C4-2B (cell line): Measurements from ENCODE around the gene COL4A2.

Source experiments
- H3K27ac ChIP-seq: fragments of 450-650 bp; 2 replicates; pipeline ENCODE4 v1.5.1; 2017
- ZFX ChIP-seq: fragments of 450-650 bp; IDR thresholded peaks from 2 replicates; pipeline ENCODE4 v1.6.1; 2017
- TF ChIP-seq, protein P1 (sequence below): fragments of 450-650 bp; conservative IDR thresholded peaks from 2 replicates; pipeline ENCODE4 v1.5.1; 2017; ENCODE audit warnings: mild to moderate bottlenecking

COL4A2 gene

DNA sequence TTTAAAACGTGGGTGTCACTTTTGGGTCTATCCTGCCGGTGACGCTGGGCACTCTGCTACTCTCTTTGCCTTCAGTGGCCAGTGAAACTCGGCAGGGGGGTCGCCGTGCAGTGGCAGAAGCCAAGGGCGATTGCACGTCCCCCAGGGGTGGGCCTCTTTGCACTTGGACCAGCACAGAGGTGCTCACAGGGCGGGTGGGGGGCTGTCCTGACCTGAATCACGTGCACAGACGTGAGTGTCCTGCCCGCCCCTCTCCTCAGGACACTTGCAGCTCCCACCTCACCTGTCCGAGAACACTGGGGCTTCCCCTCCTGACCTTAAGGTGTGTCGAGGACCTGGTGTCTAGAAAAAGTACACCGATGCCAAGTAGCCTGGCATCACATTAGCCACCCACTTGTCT is 16.3 kb upstream of the COL4A2 start:
- no peak overlapping the region for H3K27ac ChIP-seq
- TF ChIP-seq, protein P1, sequence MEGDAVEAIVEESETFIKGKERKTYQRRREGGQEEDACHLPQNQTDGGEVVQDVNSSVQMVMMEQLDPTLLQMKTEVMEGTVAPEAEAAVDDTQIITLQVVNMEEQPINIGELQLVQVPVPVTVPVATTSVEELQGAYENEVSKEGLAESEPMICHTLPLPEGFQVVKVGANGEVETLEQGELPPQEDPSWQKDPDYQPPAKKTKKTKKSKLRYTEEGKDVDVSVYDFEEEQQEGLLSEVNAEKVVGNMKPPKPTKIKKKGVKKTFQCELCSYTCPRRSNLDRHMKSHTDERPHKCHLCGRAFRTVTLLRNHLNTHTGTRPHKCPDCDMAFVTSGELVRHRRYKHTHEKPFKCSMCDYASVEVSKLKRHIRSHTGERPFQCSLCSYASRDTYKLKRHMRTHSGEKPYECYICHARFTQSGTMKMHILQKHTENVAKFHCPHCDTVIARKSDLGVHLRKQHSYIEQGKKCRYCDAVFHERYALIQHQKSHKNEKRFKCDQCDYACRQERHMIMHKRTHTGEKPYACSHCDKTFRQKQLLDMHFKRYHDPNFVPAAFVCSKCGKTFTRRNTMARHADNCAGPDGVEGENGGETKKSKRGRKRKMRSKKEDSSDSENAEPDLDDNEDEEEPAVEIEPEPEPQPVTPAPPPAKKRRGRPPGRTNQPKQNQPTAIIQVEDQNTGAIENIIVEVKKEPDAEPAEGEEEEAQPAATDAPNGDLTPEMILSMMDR = no peak
- no peak for TF ChIP-seq ZFX

DNA sequence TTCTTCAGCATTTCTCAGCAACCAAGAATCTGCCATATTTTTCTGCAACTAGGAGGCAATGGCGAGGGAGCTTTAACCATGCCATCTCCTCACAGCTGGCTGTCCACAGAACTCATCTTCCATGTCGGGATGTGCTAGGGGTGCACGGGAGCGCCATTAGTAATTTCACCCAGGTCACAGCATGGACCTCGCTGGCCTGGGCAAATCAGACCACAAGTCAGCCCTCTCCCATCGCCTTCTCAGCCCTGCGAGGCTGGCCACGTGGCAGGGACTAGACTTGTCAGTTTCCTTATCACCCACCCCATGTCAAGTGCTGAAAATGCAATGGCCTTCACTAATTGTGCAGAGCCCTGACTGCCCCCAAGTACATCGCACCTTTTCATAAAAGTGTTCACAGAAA is 15.8 kb upstream of the COL4A2 start:
- no peak for TF ChIP-seq ZFX
- TF ChIP-seq, protein P1 = no peak
- no peak overlapping the region for H3K27ac ChIP-seq

GRCh38 chr13:110293037-110293436 is 14.0 kb upstream of the COL4A2 start:
- no peak overlapping the region for H3K27ac ChIP-seq
- no peak for TF ChIP-seq ZFX
- TF ChIP-seq, protein P1 = no peak

DNA sequence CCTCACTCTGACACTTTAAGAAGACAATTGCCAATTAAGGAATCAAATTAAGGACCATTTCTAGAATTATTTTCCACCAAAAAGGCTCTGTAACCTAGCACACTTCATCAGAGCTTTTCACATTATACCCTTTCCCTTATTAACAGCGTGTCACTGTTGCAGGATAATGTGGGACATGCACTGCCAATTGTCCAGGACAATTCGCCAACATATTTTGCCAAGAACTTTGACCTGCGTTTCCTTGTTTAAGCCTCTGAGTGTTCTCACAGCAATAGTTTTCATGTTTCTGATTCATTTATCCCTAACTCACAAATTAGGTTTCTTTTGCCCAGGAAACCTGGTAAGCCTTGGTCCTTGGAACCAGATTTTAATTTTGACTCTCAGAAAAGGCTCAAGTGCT is 13.4 kb upstream of the COL4A2 start:
- H3K27ac ChIP-seq = no peak overlapping the region
- no peak for TF ChIP-seq ZFX
- TF ChIP-seq, protein P1 = no peak

DNA sequence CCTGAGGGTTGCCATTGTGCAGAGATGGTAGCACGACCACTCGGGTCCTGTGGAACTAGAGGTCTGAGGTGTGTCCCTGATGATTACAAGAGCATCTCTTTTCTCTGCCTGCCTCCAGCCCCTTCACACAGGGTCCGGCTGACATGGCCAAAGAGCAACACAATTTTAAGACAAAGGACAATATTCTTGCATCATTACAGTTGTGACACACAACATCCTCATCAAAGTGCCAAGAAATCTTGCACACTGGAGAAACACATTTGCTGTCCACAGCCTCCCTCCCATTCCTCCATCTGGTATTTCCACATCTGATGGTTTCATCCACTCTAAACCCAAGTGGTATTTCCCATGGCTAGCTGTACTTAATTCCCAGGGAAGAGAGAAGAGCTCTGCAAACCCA is 12.9 kb upstream of the COL4A2 start:
- TF ChIP-seq, protein P1 = no peak
- no peak for TF ChIP-seq ZFX

DNA sequence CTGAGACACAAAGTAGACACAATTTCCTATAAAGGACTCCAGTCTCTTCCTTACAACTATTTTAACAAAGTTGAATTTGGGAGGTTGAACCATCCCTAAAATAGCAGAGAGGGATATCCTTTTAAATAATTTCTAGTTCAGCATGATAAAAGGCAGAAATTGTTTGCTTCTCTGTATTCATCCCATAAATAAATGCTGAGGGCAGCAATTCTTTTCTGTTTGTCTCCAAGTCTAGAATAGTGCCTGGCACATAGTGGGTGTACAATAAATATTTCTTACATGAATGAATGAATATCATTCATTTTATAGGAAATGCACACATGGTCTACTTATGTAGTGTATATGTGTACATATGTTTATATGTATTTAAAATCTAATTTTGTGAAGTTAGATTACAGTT is 12.5 kb upstream of the COL4A2 start:
- H3K27ac ChIP-seq = no peak overlapping the region
- TF ChIP-seq ZFX = no peak
- TF ChIP-seq, protein P1 = no peak

More for the DNA sequence above, 12.9 kb upstream of the COL4A2 start:
- H3K27ac ChIP-seq = no peak overlapping the region

GRCh38 chr13:110297011-110297410 is 10.1 kb upstream of the COL4A2 start:
- TF ChIP-seq ZFX = no peak
- TF ChIP-seq, protein P1 = no peak
- H3K27ac ChIP-seq = no peak overlapping the region
